GM13977 (cell line): Measurements from ENCODE around the gene XRCC4.

Experiments
- DNase-seq: peaks from one replicate; pipeline ENCODE4 v3.0.0; 2012; ENCODE audit warnings: low spot score
- CTCF ChIP-seq: IDR thresholded peaks from 2 replicates; pipeline ENCODE4 v1.5.1; 2012; ENCODE audit warnings: mild to moderate bottlenecking, control low read depth; ENCODE audit not compliant: insufficient read depth; ENCODE audit errors: extremely low read depth, missing control alignments
- in situ Hi-C: fragments of 300-500 bp; cut with MboI; formaldehyde crosslinking; loops from one replicate; pipeline ENCODE4 v1.12.0; 2022; ENCODE audit warnings: low sequenced_read_pairs, low pct_unique_long_range_greater_than_20kb, mixed read lengths, inconsistent platforms; ENCODE audit not compliant: unreplicated experiment

XRCC4 gene

GRCh38 chr5:83323557-83324180, 246.3 kb downstream of the XRCC4 start:
- no peak for TF ChIP-seq CTCF
- DNase-seq = no peak
- in situ Hi-C loops = no loop called here

GRCh38 chr5:83331842-83332241, 254.5 kb downstream of the XRCC4 start:
- in situ Hi-C loops = no loop called here
- no peak for DNase-seq
- TF ChIP-seq CTCF = no peak

GRCh38 chr5:83337453-83338035, 260.2 kb downstream of the XRCC4 start:
- no peak for TF ChIP-seq CTCF
- in situ Hi-C loops = no loop called here
- no peak for DNase-seq

GRCh38 chr5:83340511-83340918, 263.2 kb downstream of the XRCC4 start:
- DNase-seq = no peak
- TF ChIP-seq CTCF = no peak
- in situ Hi-C loops = no loop called here

GRCh38 chr5:83341815-83342334, 264.5 kb downstream of the XRCC4 start:
- in situ Hi-C loops = no loop called here
- DNase-seq = no peak
- TF ChIP-seq CTCF = no peak

- no peak for DNase-seq
- no peak for TF ChIP-seq CTCF
- in situ Hi-C loops = no loop called here
These were observed 265.1 kb downstream of the XRCC4 start for GRCh38 chr5:83342465-83342864.

GRCh38 chr5:83343299-83343698, 266.0 kb downstream of the XRCC4 start:
- in situ Hi-C loops = no loop called here
- DNase-seq = no peak

More at GRCh38 chr5:83343299-83343698, 266.0 kb downstream of the XRCC4 start:
- TF ChIP-seq CTCF = no peak
